ENCODE results near the gene MST1. TPM values are rescaled to one million over a fixed set of nuclear protein-coding genes. Genes with fewer than 3 reads are reported as not detected.

MST1 gene
- total and polyA plus RNA-seq, 9 of the 15 experiments (the other 6 are each of a cell fraction or from before 2014, with no cell fraction given), result 0.08 to 1.8 (median 0.40) TPM

- TF ChIP-seq ELK3 (CRISPR knock-in tag; IDR thresholded peaks at IDR 0.05), result no peak
- no peak for TF ChIP-seq XRCC4 (IDR thresholded peaks at IDR 0.05; ENCODE audit: extremely low read depth, insufficient read depth, insufficient read length)
- TF ChIP-seq DMBX1 (CRISPR knock-in tag; IDR thresholded peaks at IDR 0.05; ENCODE audit: borderline replicate concordance), result no peak
- TF ChIP-seq ZBTB49 (CRISPR knock-in tag; IDR thresholded peaks at IDR 0.05; ENCODE audit: borderline replicate concordance), result no peak
- no peak for TF ChIP-seq PHF8 (IDR thresholded peaks at IDR 0.05; ENCODE audit: borderline replicate concordance, low read length)
- TF ChIP-seq FOXO4 (CRISPR knock-in tag; IDR thresholded peaks at IDR 0.05), result no peak
- TF ChIP-seq REST (IDR thresholded peaks at IDR 0.05; ENCODE audit: borderline replicate concordance), result peak; percentile 80
- no peak for TF ChIP-seq REST (CRISPR knock-in tag; IDR thresholded peaks at IDR 0.05; ENCODE audit: low read depth)
- TF ChIP-seq GTF2B (IDR thresholded peaks at IDR 0.05; ENCODE audit: extremely low read depth, insufficient read length), result no peak
- TF ChIP-seq MAZ (CRISPR knock-in tag; conservative IDR thresholded peaks at IDR 0.05 in 1 of 2, IDR thresholded peaks at IDR 0.05 in 1 of 2), result peak in 1 of 2 experiments; percentile 43; a peak in 1 of 4 replicates
These were observed 17.7 kb downstream of the MST1 start (continued) for GRCh38 chr3:49671291-49672288.
